Measurements from ENCODE around the gene TKFC. TPM values are rescaled to one million over a fixed set of nuclear protein-coding genes. Genes with fewer than 3 reads are reported as not detected.
A peak's percentile ranks its signal among the peaks of the same experiment; 100 is the strongest.

The TKFC gene
- total and polyA plus RNA-seq, 9 of the 15 experiments (the other 6 are each of a cell fraction or from before 2014, with no cell fraction given): 2.0 to 61.7 (median 28.5) TPM

GRCh38 chr11:61342207-61342803, 9.3 kb downstream of the TKFC start (continued):
- no peak for TF ChIP-seq CHD7 (IDR thresholded peaks at IDR 0.05; ENCODE audit: low read depth, low read length)
- TF ChIP-seq FOXO4 (CRISPR knock-in tag; IDR thresholded peaks at IDR 0.05): no peak
- peak; percentile 79 for TF ChIP-seq GATA2 (CRISPR knock-in tag; IDR thresholded peaks at IDR 0.05)
- no peak for TF ChIP-seq ZNF280B (CRISPR knock-in tag; IDR thresholded peaks at IDR 0.05)
- 0 out of 2 replicates have a peak, but pooled peaks have one; percentile 64 for TF ChIP-seq LCOR (CRISPR knock-in tag; IDR thresholded peaks at IDR 0.05)
- TF ChIP-seq ZFPM2 (CRISPR knock-in tag; IDR thresholded peaks at IDR 0.05): no peak
- no peak for TF ChIP-seq PCBP1 (IDR thresholded peaks at IDR 0.05; ENCODE audit: low read depth, low read length, poor library complexity, severe bottlenecking)
- peak; percentile 84; the same call in 1 of the 2 replicates for TF ChIP-seq MTA3 (IDR thresholded peaks at IDR 0.05; ENCODE audit: borderline replicate concordance)
- TF ChIP-seq ZC3H11A (IDR thresholded peaks at IDR 0.05; ENCODE audit: low read depth, low read length): no peak
- TF ChIP-seq ZNF274 (IDR thresholded peaks at IDR 0.05; ENCODE audit: borderline replicate concordance, low read depth, low read length): peak; percentile 47; the same call in 1 of the 2 replicates

Measured in K562 (cell line).